GM12878 (cell line): ENCODE data around the gene KRTAP5-6. TPM values are rescaled to one million over a fixed set of nuclear protein-coding genes. Genes with fewer than 3 reads are reported as not detected.

Experiments used
- ATAC-seq: fragments of 200-7000 bp; cut with Tn5 transposase; 3 replicates; pipeline ENCODE4 v1.9.1; 2020; ENCODE audit warnings: mild to moderate bottlenecking, moderate library complexity
- BruUV-seq: library from RNA; stranded (reverse); fragments of 400-500 nt; replicated peaks from 2 replicates; lab custom pipeline; 2021; lab: Mats Ljungman, UMichigan
- CTCF ChIA-PET: fragments of 300-600 bp; sonication (Branson Sonifier 250); formaldehyde crosslinking; extraction: SDS; loops from one replicate; lab custom pipeline; 2021; ENCODE audit warnings: inconsistent platforms; lab: Yijun Ruan, JAX
- POLR2A ChIA-PET: fragments of 350-600 bp; formaldehyde crosslinking; extraction: SDS; loops from one replicate; lab custom pipeline; 2021; ENCODE audit warnings: inconsistent platforms; lab: Charles Lee
- RAD21 ChIA-PET: fragments of 300-600 bp; sonication (Branson Sonifier 250); formaldehyde crosslinking; loops from one replicate; lab custom pipeline; 2023; ENCODE audit warnings: antibody characterized with exemption; ENCODE audit not compliant: unreplicated experiment; lab: Charles Lee
- SMC1A ChIA-PET: fragments of 300-600 bp; sonication (Branson Sonifier 250); formaldehyde crosslinking; loops from one replicate; lab custom pipeline; 2023; ENCODE audit not compliant: unreplicated experiment, uncharacterized antibody; lab: Charles Lee
- DNase-seq: peaks from one replicate; pipeline ENCODE4 v3.0.0-alpha.2; 2011; ENCODE audit warnings: low read depth, low spot score
- FAIRE-seq: peaks from 3 replicates; lab custom pipeline; 2011; peaks lifted over from hg19 to GRCh38; lab: Jason Lieb, UNC
- H2AFZ ChIP-seq: 2 replicates; pipeline ENCODE4 v1.6.0; 2011; ENCODE audit warnings: low read depth, low read length, control low read depth; ENCODE audit not compliant: control insufficient read depth
- H3K27ac ChIP-seq: 2 replicates; pipeline ENCODE4 v1.5.1; 2011; ENCODE audit warnings: control low read depth; ENCODE audit not compliant: control insufficient read depth, insufficient read depth
- H3K27me3 ChIP-seq, 2 experiments: replicated peaks in 1 of 2; 2 replicates each; pipeline versions ENCODE4 v1.6.0 to v1.6.1; 2011; ENCODE audit warnings: low read length in 1 of 2; ENCODE audit not compliant: control insufficient read depth in 2 of 2, insufficient read depth in 2 of 2
- H3K36me3 ChIP-seq, 2 experiments: 2 replicates each; pipeline ENCODE4 v1.5.1; 2011; ENCODE audit warnings: low read length in 1 of 2; ENCODE audit not compliant: control insufficient read depth in 2 of 2, insufficient read depth in 2 of 2
- H3K4me1 ChIP-seq: 2 replicates; pipeline ENCODE4 v1.6.1; 2011; ENCODE audit warnings: mild to moderate bottlenecking, low read length, moderate library complexity, mixed read lengths; ENCODE audit not compliant: control insufficient read depth, insufficient read depth
- H3K4me2 ChIP-seq: 2 replicates; pipeline ENCODE4 v1.6.0; 2011; ENCODE audit warnings: control low read depth; ENCODE audit not compliant: control insufficient read depth, insufficient read depth
- H3K4me3 ChIP-seq: fragments of 200-600 bp; sonication (generic); 2 replicates; pipeline ENCODE4 v1.5.1; 2016
- H3K79me2 ChIP-seq: 2 replicates; pipeline ENCODE4 v1.6.0; 2011; ENCODE audit warnings: low read length; ENCODE audit not compliant: control insufficient read depth, insufficient read depth
- H3K9ac ChIP-seq: 2 replicates; pipeline ENCODE4 v1.8.0; 2011; ENCODE audit warnings: low read length, control low read depth, mixed read lengths; ENCODE audit not compliant: control insufficient read depth, insufficient read depth
- H3K9me3 ChIP-seq: replicated peaks from 3 replicates; pipeline ENCODE4 v1.5.1; 2011; ENCODE audit warnings: mild to moderate bottlenecking, low read length; ENCODE audit not compliant: control insufficient read depth, insufficient read depth
- H4K20me1 ChIP-seq: 2 replicates; pipeline ENCODE4 v1.6.0; 2011; ENCODE audit not compliant: control insufficient read depth, insufficient read depth
- CBFB ChIP-seq: IDR thresholded peaks from 2 replicates; pipeline ENCODE4 v1.6.1; 2016; ENCODE audit warnings: antibody characterized with exemption, low read depth
- CHD4 ChIP-seq: fragments of 200-600 bp; sonication (generic); IDR thresholded peaks from 2 replicates; pipeline ENCODE4 v1.6.1; 2016; ENCODE audit warnings: mild to moderate bottlenecking
- E2F4 ChIP-seq: IDR thresholded peaks from 2 replicates; pipeline ENCODE4 v1.6.1; 2012; ENCODE audit warnings: low read depth, low read length, improper control_type of control experiment
- E4F1 ChIP-seq: fragments of 450-650 bp; IDR thresholded peaks from 2 replicates; pipeline ENCODE4 v1.6.1; 2018; ENCODE audit warnings: borderline replicate concordance, mild to moderate bottlenecking; ENCODE audit not compliant: partially characterized antibody
- FOXK2 ChIP-seq: fragments of 450-650 bp; IDR thresholded peaks from 2 replicates; pipeline ENCODE4 v1.6.1; 2017; ENCODE audit warnings: mild to moderate bottlenecking, moderate library complexity
- JUND ChIP-seq: IDR thresholded peaks from 2 replicates; pipeline ENCODE4 v1.6.1; 2012; ENCODE audit warnings: low read depth, mild to moderate bottlenecking, low read length, improper control_type of control experiment, moderate library complexity
- MEF2B ChIP-seq: fragments of 450-650 bp; IDR thresholded peaks from 2 replicates; pipeline ENCODE4 v1.6.1; 2018; ENCODE audit warnings: mild to moderate bottlenecking, moderate library complexity; ENCODE audit not compliant: partially characterized antibody, poor library complexity, severe bottlenecking
- NR2C2 ChIP-seq: IDR thresholded peaks from 2 replicates; pipeline ENCODE4 v1.6.1; 2011; ENCODE audit warnings: borderline replicate concordance, low read depth; ENCODE audit not compliant: control insufficient read depth, insufficient read length
- SMAD5 ChIP-seq: IDR thresholded peaks from 2 replicates; pipeline ENCODE4 v1.6.1; 2016; ENCODE audit warnings: antibody characterized with exemption, low read depth
- SUPT20H ChIP-seq: IDR thresholded peaks from 2 replicates; pipeline ENCODE4 v1.6.1; 2011; ENCODE audit warnings: low read depth, mild to moderate bottlenecking, low read length, moderate library complexity, borderline replicate concordance; ENCODE audit not compliant: control insufficient read depth
- ZBTB33 ChIP-seq: fragments of 450-650 bp; IDR thresholded peaks from 2 replicates; pipeline ENCODE4 v1.6.1; 2017; ENCODE audit warnings: mild to moderate bottlenecking
- ZNF217 ChIP-seq: fragments of 450-650 bp; IDR thresholded peaks from 2 replicates; pipeline ENCODE4 v1.6.1; 2017; ENCODE audit warnings: antibody characterized with exemption, mild to moderate bottlenecking
- WGBS: methylation state at CpG from one replicate; pipeline ENCODE4 v1.1.6; 2016; ENCODE audit warnings: low lambda C conversion rate; ENCODE audit not compliant: insufficient replicate concordance, insufficient coverage; ENCODE audit errors: missing lambda C conversion rate; 5-methylcytosine and 5-hydroxymethylcytosine counted together
- in situ Hi-C: fragments of 300-500 bp; cut with MboI; formaldehyde crosslinking; loops from 9 replicates; pipeline ENCODE4 v1.14.3; 2018; ENCODE audit warnings: mixed read lengths
- intact Hi-C: fragments of 100-400 bp; cut with micrococcal nuclease; formaldehyde crosslinking; loops from one replicate; pipeline ENCODE4 v1.14.2; 2022; ENCODE audit not compliant: unreplicated experiment
- polyA plus RNA-seq, 11 experiments: library from polyadenylated mRNA; depleted of rRNA in 4 of 11; unstranded in 6 of 11; stranded (reverse) in 5 of 11; fragments of >200 nt; fragmentation: Nextera tagmentation in 4 of 11; fragmentation: Illumina TruSeq in 1 of 11; extraction: Ambion mirVana in 4 of 11; extraction: Trizol in 1 of 11; gene quantifications; 1 replicate in 1 of 11; 2 replicates in 10 of 11; pipeline versions ENCODE4 v1.2.1 to v1.2.3, GENCODE V29; 2011 to 2016; ENCODE audit warnings: inconsistent platforms in 2 of 11, missing spikeins in 2 of 11, low read depth in 1 of 11
- total RNA-seq, 4 experiments: library from RNA; depleted of rRNA in 3 of 4; stranded (reverse); fragments of >200 nt in 3 of 4; fragmentation: Illumina TruSeq in 1 of 4; extraction: Trizol in 1 of 4; gene quantifications; 2 replicates each; pipeline versions ENCODE4 v1.2.1 to v1.2.3, GENCODE V29; 2013 to 2021

KRTAP5-6 gene
- total and polyA plus RNA-seq, 10 of the 15 experiments (the other 5 are each of a cell fraction or from before 2014, with no cell fraction given), result not detected

- Histone ChIP-seq H3K27ac (no peak overlapping the region), H3K9ac (no peak overlapping the region), H3K79me2 (no peaks in the 10 kb centered on the region), H3K4me3 (no peak overlapping the region), H3K36me3 (no peaks in the 10 kb centered on the region), H3K4me2 (no peak overlapping the region), H4K20me1 (no peaks in the 10 kb centered on the region), H2AFZ (no peak overlapping the region), H3K27me3 (0 out of 4 replicates have a peak, but pooled peaks cover 0 to 6% of the 10 kb centered on the region in 2 experiments), H3K4me1 (no peaks in the 10 kb centered on the region), H3K9me3 (no peaks in the 10 kb centered on the region)
- 36% methylated on average over 11 of the region's 11 CpGs for WGBS
- ATAC-seq (no peak), FAIRE-seq (no peak), DNase-seq (no peak)
- POLR2A ChIA-PET, result no interaction called here
- no TSS peak for BruUV-seq
- intact Hi-C loops, result no loop called here
- RAD21 ChIA-PET, result no interaction called here
- no peak for TF ChIP-seq SMAD5
- TF ChIP-seq CBFB, result no peak
- in situ Hi-C loops, result no loop called here
- CTCF ChIA-PET, result no interaction called here
- SMC1A ChIA-PET, result no interaction called here
Measured at GRCh38 chr11:1727096-1727690, 30.2 kb downstream of the KRTAP5-6 start.

GRCh38 chr11:1727861-1728260 is 30.9 kb downstream of the KRTAP5-6 start:
- H3K9ac ChIP-seq, result no peak overlapping the region
- no peaks in the 10 kb centered on the region for H3K79me2 ChIP-seq
- POLR2A ChIA-PET, result no interaction called here
- H3K9me3 ChIP-seq, result no peaks in the 10 kb centered on the region
- SMC1A ChIA-PET, result no interaction called here
- 46% methylated on average over 9 of the region's 9 CpGs for WGBS
- CTCF ChIA-PET, result no interaction called here
- H3K4me2 ChIP-seq, result no peak overlapping the region
- no TSS peak for BruUV-seq
- intact Hi-C loops, result no loop called here
- no peak overlapping the region for H3K27ac ChIP-seq
- in situ Hi-C loops, result no loop called here
- DNase-seq (no peak), FAIRE-seq (no peak), ATAC-seq (no peak)
- no peak overlapping the region for H3K4me3 ChIP-seq
- no peak overlapping the region for H2AFZ ChIP-seq
- H3K36me3 ChIP-seq, result no peaks in the 10 kb centered on the region
- RAD21 ChIA-PET, result no interaction called here
- H3K4me1 ChIP-seq, result no peaks in the 10 kb centered on the region
- H4K20me1 ChIP-seq, result no peaks in the 10 kb centered on the region
- 0 out of 4 replicates have a peak, but pooled peaks cover 0 to 6% of the 10 kb centered on the region in 2 experiments for H3K27me3 ChIP-seq
- no peak for TF ChIP-seq JUND
- TF ChIP-seq E4F1, result no peak
- TF ChIP-seq FOXK2, result no peak
- no peak for TF ChIP-seq ZBTB33
- TF ChIP-seq CHD4, result no peak
- TF ChIP-seq MEF2B, result no peak
- no peak for TF ChIP-seq ZNF217
- TF ChIP-seq E2F4, result no peak
- no peak for TF ChIP-seq NR2C2
- TF ChIP-seq SUPT20H, result no peak
